Measurements from ENCODE around the gene VAV2.
A peak's percentile ranks its signal among the peaks of the same experiment; 100 is the strongest.
"Not testable (repeated sequence)": the region's sequence is repeated elsewhere in the genome, so short reads cannot be mapped to it uniquely, and the experiment has no call there.

VAV2 gene

DNA sequence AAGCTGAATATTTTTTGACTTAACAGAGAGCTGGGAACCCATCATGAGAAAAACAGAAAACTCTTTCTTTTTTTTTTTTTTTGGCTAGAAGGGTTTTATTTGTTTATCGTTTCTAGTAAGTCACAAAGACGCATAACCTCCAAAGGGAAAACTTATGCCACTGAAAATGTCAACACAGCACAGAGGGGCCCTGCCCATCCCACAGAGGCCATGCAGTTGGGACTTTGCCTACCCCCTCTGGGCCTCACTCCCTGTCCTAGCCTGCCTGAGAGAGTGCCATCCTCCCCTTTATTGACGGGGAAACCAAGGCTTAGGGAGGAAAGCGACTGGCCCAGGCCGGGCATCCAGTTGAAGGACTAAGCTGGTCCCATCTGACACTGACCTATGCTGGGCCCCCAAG is 74.7 kb downstream of the VAV2 start:
- peak; percentile 42 for DNase-seq (ENCODE audit: low spot score)

DNA sequence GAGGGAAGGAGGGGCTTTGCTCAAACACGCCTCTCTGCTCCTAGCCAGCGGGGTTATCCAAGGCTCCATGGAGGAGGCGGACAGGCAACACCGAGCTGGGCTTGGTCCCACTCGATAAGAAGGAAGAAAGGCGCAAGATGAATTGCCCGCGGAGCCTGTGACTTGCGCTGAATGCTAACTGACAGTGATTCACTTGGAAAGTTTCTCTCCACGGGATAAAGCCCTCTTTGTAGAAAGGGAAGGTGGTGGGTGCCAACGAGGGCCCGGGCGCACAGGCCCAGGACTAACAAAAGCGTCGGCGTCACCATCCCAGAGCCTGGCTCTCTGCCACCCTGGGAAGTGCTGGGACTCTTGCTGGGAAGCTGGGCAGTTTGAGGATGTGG is 76.0 kb downstream of the VAV2 start:
- DNase-seq (ENCODE audit: low spot score): no peak

DNA sequence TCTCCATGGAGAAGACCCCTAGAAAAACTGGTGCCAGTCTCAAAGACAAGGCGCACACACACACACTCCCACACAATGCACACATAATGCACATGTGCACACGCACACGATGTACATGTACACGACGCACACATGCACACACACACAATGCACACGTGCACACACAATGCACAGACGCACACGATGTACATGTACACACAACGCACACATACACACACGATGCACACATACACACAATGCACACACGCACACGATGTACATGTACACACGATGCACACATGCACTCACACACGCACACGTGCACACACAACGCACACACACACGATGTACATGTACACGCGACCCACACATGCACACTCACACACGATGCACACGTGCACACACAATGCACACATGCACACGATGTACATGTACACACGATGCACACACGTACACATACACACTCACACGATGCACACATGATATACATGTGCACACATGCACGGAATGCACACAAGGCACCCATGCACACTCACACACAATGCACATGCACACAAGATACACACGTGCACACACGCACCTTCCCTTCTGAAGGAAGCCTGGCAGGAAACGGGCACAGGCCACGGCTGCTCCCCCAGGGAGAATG is 76.5 kb downstream of the VAV2 start:
- DNase-seq (ENCODE audit: low spot score): no peak

DNA sequence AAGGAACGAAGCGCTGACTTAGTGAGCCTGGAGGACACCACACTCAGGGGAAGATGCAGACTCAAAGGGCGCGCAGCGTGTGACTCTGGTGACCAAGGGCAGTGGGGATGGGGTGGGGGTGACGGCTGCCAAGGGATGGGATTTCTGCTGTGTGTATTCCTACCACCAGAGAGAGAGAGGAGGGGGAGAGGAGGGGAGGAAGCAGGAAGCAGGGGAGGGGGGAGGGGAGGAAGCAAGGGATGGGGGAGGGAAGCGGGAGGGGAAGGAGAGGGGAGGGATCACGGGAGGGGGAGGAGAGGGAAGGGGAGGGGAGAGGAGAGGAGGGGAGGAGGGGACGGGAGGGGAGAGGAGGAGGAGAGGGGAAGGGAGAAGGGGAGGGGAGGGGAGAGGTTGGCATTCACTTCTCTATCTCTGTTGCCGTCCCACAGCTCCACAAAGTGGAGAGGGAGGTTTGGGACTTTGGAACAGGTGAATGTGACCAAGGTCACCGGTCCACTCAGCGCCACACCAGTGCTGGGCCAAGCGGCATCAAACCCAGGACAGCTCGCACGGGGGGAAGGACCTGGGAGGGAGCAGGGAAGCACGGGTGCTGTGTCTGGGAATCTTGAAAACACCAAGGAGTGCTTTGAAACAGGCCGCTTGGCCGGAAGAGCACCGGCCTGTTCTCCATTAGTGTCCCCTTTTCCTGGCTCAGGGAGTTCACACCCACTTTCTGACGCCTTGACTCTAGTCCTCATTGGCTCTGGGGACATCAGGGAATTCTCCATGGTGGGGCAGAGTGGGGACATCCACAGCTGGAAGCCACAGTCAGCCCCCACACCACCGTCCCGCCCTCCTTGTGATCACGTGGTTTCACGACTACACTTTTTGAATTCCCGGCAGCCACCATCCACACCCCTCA is 77.4 kb downstream of the VAV2 start:
- no peak for DNase-seq (ENCODE audit: low spot score)

DNA sequence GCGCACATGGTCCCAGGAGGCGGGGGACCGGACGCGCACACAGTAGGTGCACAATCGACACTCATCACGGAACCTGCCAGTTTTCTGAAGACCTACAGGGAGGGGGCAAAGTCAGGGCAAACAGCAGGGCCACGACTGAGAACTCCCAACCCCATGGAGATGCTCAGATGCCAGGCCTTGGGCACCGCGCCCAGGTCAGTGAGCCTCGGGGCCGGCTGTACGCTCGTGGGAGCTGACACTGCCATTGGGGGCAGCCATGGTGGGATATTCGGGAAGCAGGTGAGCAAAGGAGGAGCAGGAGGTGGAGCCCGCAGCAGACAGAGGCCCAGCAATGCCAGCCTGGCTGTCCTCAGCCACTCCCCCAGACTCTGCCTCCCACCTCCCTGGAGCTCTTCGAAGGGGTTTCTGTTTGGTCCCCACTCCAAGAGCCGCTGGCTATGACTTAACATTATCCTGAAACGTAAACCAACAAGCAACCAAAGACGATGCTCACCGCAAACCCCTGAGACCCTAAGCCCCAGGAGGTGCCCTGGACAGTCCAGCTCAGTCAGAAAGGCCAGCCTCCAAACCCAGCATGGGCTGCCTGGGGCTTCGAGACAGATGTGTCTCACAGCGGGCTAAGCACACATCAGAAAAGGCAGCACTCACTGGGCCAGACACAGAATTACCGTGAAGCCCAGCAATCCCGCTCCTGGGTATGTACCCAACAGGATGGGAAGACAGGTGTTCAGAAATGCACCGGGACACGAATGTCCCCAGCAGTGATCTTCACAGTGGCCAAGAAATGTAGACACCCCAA is 78.4 kb downstream of the VAV2 start:
- no peak for DNase-seq (ENCODE audit: low spot score)

DNA sequence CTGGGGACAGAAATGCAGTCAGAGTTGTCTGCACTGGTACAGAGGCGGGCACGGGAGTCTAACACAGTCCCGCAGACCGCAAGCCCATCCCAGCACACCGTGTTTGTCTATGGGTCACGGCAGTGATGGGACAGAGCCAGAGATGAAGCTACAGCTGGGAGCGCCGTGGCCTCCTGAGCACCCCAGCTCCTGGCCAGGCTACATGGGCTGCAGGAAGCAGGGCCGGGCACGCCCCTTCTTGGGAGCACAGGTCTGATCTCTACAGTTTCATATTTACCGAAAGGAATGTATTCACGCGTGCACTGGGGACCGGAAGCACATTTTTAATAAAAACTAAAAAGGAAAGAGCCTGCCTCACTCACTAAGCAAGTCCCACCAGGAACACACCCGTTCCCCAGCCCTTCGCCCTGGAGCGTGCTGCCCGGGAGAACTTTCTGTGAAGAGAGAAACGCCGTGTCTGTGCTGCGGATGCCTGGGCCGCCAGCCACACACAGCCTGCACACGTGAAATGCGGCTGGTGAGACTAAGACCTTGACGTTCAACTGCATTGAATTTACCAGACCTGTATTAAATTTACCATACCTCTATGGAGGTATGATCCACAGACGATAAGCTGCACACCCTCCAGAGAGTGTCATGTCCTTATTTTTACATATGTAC is 81.1 kb downstream of the VAV2 start:
- DNase-seq (ENCODE audit: low spot score): no peak

DNA sequence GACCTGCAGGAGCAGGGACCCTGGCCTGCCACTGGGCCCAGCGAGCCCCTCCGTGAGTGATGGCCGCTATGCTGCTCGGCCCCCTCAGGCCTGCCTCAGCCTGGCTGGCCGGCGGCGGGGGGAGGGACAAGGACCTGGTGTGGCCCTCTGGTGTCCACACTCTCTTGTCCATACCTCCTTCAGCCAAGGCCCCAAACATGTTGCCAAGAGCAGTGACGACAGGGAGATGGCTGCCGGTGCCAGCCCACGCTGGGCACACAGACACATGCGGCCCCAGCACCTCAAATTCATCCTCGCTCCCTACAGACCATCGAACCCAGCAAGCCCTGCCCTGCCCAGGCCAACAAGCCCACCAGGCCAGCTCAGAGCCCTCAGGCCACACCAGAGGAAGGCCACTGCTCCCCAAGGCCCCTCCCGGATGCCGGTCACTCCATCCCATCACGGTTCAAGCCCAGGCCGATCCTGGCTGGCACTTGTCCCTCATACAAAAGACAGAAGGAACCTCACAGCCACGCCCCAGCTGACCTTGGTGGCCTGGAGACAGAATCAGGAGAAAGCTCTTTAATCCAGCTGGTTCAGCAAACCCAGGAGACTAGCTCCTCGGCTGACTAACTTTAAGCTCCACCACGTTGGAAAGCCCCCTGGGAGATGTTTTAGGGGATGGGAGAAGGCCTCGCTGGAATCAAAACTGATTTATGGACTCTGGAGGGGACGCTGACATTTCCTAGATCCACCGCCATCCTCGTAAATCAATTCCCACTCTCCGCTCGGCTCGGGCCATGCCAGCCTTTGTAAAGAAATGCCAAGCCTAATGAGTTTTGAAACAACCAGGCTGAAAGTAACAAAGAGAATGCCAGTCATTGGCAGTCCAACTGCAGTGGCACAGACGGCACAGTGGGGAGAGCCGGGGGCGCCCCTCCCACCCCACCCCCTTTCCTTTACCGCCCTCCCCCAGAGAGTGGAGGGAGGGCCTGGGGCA is 84.9 kb downstream of the VAV2 start:
- no peak for DNase-seq (ENCODE audit: low spot score)

DNA sequence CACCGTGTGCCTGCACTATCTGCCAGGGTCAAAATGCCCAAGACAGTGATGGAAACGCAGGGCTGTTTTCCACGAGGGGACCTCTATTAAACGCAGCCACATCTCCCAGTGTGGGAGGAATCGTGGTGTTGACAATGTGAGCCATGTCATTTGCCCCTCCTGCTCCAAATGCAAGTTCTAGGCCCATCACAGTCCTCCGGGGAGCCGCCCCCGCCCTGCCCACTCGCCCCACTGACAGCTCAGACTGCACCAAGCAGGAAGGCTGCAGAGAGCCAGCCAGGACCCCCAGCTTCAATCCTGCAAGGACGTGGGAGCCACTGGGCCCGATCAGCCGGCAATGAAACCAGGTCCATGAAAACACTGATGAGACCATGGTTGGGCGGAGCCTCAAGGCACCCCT is 85.9 kb downstream of the VAV2 start:
- no peak for DNase-seq (ENCODE audit: low spot score)

DNA sequence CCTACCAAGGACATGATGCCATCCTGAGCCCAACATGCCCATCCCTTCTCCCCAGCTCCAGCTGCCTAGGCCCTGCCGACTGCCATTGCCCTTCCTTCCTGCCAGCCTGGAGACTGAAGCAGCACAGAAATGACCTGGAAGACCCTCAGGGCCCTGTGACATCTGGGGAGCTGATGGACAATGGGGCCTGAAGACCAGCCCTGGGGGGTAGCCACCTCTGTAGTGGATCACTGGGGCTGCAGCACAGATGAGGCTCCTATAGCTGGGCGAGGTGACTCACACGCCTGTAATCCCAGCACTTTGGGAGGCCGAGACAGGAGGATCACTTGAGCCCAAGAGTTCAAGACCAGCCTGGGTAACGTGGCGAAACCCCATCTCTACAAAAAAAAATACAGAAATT is 86.6 kb downstream of the VAV2 start:
- no peak for DNase-seq (ENCODE audit: low spot score)

DNA sequence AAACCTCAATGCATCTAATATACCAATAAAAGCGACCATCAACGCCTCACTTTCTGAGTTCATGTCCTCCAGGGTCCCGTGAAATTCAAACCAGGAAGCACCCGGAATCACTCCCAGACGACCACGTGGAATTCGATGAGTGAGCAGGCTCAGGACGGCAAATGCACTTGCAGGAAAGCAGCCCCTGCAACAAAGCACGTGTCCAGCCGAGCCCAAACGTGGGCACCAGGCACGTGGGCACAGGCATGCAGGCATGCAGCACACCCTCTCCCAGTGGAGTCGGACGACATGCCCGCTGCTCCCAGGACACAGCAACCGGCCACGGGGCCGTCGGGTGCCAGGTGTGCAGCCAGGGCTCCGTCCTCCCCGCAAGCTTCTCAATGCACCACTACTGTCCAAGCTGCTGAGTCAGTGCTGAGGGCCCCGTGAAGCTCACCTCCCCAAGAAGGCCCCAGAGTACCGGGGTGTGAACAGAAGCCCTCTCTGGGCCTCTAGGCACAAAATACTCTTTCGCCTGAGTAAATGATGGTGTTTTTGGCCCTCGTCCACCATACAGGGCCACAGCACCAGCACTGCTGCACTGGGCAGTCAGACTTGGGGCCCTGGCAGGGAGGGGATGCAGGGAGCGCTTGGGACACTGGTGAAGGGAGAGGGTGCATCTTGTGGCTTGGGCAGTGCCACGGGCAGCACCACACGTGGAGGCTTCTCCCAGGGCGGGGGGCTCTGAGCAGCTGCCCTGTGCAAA is 87.6 kb downstream of the VAV2 start:
- DNase-seq (ENCODE audit: low spot score): no peak

DNA sequence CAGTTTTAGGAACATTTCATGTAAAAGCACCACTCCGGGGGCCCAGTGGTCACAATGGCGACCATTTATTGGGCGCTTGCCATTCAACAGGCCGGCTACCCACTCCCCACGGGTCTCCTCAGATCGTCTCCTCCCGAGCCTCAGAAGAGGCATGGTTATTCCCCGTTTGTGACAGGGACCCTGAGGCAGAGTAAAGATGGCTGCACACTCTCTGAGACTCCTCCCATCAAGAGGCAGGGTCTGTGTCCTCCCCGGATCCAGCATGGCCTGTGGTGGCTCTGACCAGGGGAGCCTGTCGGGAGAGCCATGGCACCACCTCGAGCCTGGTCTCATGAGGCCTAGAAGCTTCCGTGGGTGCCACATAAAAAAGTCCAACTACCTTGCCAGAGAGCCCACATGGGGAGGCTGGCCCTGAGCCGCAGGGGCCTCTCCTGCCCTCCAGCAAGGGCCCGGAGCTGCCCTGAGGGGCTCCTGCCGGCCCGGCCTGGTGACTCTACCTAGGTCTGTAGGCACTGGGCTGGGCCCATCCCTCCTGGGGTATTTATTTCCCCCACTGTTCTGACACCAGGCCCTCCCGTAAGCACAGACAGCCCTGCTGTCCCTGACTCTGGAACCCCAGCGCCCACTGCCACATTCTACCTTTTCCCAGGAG is 90.8 kb downstream of the VAV2 start:
- DNase-seq (ENCODE audit: low spot score): no peak

DNA sequence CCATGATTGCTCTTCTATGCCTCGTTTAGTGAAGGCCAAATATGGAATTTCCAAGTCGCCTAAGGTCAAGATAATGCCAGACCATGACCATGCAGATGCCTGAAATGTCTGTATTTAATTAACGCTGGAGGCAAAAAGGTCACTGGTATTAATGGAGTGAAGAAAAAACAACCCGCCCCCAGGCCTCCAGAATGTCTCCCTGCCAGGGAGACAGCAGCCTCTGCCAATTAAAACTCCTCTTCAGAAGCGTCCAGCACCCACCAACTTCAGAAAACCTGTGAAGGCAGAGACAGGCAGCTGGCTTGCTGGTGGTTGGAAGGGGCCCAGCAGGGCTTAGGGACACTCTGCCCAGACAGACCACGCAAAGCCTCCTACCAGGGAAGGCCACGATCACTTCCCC is 94.4 kb downstream of the VAV2 start:
- peak; percentile 31 for DNase-seq (ENCODE audit: low spot score)

DNA sequence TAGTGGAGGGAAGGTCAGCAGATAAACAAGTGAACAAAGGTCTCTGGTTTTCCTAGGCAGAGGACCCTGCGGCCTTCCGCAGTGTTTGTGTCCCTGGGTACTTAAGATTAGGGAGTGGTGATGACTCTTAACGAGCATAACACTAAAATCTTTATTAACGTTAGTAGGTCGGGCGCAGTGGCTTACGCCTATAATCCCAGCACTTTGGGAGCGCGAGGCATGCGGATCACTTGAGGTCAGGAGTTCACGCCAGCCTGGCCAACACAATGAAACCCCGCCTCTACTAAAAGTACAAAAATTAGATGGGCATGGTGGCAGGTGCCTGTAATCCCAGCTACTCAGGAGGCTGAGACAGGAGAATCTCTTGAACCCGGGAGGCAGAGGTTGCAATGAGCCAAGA is 96.1 kb downstream of the VAV2 start:
- not testable (repeated sequence) for DNase-seq (ENCODE audit: low spot score)

DNA sequence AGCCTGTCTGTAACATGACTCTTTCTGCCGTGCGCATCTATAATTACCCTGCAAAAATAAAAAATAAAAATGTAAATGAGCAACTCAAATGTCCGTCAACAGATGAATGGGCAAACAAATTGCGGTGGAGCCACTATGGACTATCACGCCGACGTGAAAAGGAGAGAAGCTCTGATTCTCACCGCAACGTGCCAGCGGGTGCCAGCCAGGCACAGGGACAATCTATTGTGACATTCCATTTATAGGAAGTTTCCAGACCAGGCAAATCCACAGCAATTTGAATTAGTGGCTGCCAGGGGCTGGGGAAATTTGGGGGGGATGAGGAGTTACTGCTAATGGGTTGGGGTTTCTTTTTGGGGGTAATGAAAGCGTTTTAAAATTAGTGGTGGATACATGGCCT is 96.8 kb downstream of the VAV2 start:
- DNase-seq (ENCODE audit: low spot score): no peak

DNA sequence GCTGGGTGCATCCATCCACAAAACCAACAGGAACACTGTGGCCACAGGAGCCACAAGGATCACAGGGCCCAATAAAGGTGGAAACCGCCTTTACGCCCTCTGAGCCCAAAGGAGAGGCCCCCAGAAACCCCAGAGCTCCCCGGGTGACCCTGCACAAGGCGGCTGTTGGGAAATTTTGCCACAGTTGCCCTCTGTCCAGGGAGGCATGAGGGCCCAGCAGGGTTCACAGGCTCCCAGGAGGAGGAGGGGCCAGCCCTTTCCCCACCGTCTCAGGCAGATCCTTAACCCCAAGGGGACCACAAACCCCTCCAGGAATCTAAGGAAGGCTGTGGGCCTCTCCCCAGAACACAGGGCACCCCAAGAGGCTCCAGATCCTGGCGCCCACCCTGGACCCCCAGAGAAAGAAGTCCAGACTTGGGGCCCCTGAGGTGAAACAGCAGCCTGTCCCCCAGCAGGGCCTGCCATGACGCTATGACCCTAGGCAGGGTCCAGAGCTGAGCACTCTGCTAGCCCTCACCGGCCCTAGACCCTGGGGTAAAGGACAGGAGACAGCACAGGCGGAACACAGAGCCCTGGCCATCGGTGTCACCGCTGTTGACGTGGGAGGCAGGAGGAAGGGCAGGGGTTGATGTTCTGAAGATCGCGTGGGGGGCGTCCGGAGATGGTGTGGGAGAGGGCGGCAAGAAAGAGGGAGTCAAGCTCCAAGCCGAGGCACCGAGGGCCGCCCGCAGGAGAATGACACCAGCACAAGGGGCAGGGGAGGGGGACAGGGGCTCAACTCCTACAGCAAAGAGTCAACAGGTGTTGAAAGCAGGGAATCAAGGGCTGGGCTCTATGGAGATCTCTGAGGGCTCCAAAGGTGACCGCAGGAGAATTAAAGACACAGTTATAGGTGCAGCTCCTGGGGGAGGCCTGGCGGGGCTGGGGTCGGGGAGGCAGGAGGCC is 97.5 kb downstream of the VAV2 start:
- DNase-seq (ENCODE audit: low spot score): no peak

DNA sequence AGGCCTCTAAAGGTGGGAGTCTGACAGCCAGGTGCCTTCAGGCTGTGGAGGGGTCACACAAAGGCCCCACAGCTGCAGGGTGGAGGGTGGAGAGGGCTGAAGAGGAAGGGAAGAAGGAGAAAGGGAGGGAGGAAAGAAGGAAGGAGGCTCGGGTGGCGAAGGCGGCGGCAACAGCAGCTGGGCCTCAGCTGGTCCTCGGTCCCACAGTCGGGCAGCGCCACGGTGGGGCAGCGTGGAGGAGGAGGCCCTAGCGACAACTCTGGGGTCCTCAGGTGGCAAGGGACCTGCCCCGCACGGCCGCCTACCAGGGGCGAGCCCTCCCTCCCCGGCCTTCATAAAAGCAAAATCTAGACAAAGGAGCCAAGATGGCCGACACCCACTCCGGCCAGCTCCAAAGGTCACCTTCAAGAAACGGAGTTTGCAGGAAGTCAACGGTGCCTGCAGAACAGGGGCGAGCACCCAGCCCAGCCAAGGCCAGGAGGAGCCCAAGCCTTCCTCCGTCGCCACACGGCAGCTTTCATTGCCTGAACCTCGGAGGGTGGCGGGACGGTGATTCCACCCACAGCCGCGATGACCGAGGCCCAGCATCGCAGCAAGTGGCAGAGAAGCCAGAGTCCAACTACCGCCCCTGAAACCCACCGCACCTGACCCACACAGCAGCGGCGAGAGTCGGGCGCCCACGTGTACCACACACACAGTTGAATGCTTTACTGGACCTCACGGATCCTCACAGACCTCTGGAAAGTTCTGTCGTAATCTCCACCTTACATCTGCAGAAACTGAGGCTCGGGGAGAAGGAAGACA is 98.7 kb downstream of the VAV2 start:
- DNase-seq (ENCODE audit: low spot score): no peak

DNA sequence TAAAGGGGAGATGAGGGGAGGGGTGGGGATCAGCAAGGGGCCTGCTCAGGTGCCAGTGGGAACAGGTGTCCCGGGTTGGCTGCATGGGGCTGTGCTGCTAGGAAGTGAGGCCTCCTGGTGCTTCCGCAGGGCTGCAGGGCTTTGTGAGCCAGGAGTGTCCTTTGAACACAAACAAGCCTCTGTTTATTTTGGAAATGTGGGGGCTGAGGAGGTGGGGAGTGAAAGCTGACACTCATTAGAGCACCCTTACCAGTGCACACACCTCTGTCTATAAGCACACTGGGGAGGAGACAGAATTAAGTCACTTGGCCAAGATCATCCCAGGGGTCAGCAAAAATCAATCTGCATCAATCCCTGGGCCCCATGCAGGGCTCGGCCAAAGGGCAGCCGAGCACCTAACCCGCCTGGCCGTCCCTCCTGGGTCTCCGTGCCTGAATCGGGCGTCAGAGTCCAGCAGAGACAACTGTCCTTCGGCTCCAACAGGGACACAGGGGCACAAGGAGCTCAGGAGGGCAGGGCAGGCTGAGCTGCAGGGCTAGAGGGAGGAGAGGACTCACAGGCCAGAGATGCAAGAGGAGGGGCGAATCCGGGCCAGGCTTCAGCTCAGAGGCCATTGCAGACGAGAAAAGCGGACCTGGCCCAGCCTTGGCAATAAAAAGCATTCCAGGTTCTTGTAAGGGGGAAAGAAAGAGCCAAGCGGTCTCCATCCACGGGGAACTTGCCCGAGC is 99.8 kb downstream of the VAV2 start:
- no peak for DNase-seq (ENCODE audit: low spot score)

Data from AG08396 (cell line).